Duodenal mucosa (tissue), 2 donors: ENCODE data around the gene PDC.

Experiments used
- H3K27ac ChIP-seq: one replicate; pipeline ENCODE4 v1.7.0; 2013; ENCODE audit warnings: low read depth, low read length
- H3K27me3 ChIP-seq, 2 donors: one replicate each; pipeline ENCODE4 v1.7.0; 2013; ENCODE audit warnings: low read length in 2 of 2, control low read depth in 1 of 2; ENCODE audit not compliant: insufficient read depth in 2 of 2, control insufficient read depth in 1 of 2
- H3K36me3 ChIP-seq, 2 donors: one replicate each; pipeline ENCODE4 v1.7.0; 2013; ENCODE audit warnings: low read length in 2 of 2, control low read depth in 1 of 2; ENCODE audit not compliant: insufficient read depth in 2 of 2, control insufficient read depth in 1 of 2
- H3K4me1 ChIP-seq, 2 donors: one replicate each; pipeline ENCODE4 v1.7.0; 2013; ENCODE audit warnings: low read length in 2 of 2, control low read depth in 1 of 2; ENCODE audit not compliant: insufficient read depth in 2 of 2, control insufficient read depth in 1 of 2
- H3K4me3 ChIP-seq, 2 donors: one replicate each; pipeline ENCODE4 v1.7.0; 2013; ENCODE audit warnings: low read length in 2 of 2, low read depth in 1 of 2
- H3K9ac ChIP-seq, 2 donors: one replicate each; pipeline ENCODE4 v1.7.0; 2013; ENCODE audit warnings: low read length in 2 of 2, low read depth in 1 of 2
- H3K9me3 ChIP-seq, 2 donors: one replicate each; pipeline ENCODE4 v1.7.0; 2013; ENCODE audit warnings: low read length in 2 of 2, control low read depth in 1 of 2; ENCODE audit not compliant: control insufficient read depth in 1 of 2

PDC gene

GRCh38 chr1:186461014-186461413 is at the start of gene PDC:
PDC (minus strand) TSS chr1:186461114; CDS start chr1:186449459, 11,655 bp downstream.
- H3K4me1 ChIP-seq = no peaks in the 10 kb centered on the region
- no peak within 1 kb of the TSS for H3K27ac ChIP-seq
- H3K27me3 ChIP-seq = no peaks in the 10 kb centered on the region
- H3K9me3 ChIP-seq = no peaks in the 10 kb centered on the region
- H3K36me3 ChIP-seq = no peaks in the 10 kb centered on the region
- H3K9ac ChIP-seq = no peak within 1 kb of the TSS
- H3K4me3 ChIP-seq = no peak within 1 kb of the TSS

DNA sequence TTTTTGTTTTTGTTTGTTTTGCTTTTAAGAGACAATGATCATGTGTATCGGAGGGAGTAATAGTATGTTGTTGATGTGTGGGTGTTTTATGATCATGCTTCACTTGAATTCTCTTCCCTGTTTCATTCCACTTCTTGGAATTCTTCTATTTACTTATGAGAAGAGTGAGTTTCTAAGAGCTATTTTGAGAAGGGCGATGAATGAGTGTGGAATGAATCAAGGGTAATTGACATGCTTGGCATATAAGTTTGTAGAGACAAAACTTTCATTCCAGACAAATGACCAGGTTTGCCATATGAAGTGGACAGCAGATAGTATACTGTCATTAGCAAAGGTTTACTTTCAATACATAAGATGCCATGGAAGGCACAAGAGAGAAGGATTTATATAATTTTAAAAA is 42.3 kb upstream of the PDC start:
- Histone ChIP-seq H3K4me3 (no peak overlapping the region), H3K36me3 (no peaks in the 10 kb centered on the region), H3K4me1 (peaks cover 0 to 17% of the 10 kb centered on the region in 2 donors), H3K27ac (no peak overlapping the region), H3K27me3 (no peaks in the 10 kb centered on the region), H3K9ac (no peak overlapping the region), H3K9me3 (peaks cover 6 to 9% of the 10 kb centered on the region in 2 donors)

- Histone ChIP-seq H3K4me3 (no peak overlapping the region), H3K36me3 (no peaks in the 10 kb centered on the region), H3K27me3 (no peaks in the 10 kb centered on the region), H3K9me3 (peaks cover 6 to 9% of the 10 kb centered on the region in 2 donors), H3K27ac (no peak overlapping the region), H3K9ac (no peak overlapping the region), H3K4me1 (peaks cover 0 to 19% of the 10 kb centered on the region in 2 donors)
Observed at GRCh38 chr1:186502087-186502486, 41.2 kb upstream of the PDC start.

- H3K4me3 ChIP-seq = no peak overlapping the region
- no peak overlapping the region for H3K27ac ChIP-seq
- peaks cover 3 to 9% of the 10 kb centered on the region in 2 donors for H3K9me3 ChIP-seq
- H3K36me3 ChIP-seq = no peaks in the 10 kb centered on the region
- H3K9ac ChIP-seq = no peak overlapping the region
- peaks cover 0 to 19% of the 10 kb centered on the region in 2 donors for H3K4me1 ChIP-seq
- no peaks in the 10 kb centered on the region for H3K27me3 ChIP-seq
Observed at GRCh38 chr1:186500804-186501203, 39.9 kb upstream of the PDC start.

GRCh38 chr1:186499571-186499970 is 38.7 kb upstream of the PDC start:
- Histone ChIP-seq H3K9me3 (no peaks in the 10 kb centered on the region), H3K27ac (no peak overlapping the region), H3K4me3 (no peak overlapping the region), H3K36me3 (no peaks in the 10 kb centered on the region), H3K4me1 (peaks cover 0 to 19% of the 10 kb centered on the region in 2 donors), H3K27me3 (no peaks in the 10 kb centered on the region), H3K9ac (no peak overlapping the region)

GRCh38 chr1:186498695-186499389 is 37.9 kb upstream of the PDC start:
- Histone ChIP-seq H3K4me1 (peaks cover 0 to 19% of the 10 kb centered on the region in 2 donors), H3K27ac (no peak overlapping the region), H3K9ac (no peak overlapping the region), H3K27me3 (no peaks in the 10 kb centered on the region), H3K9me3 (no peaks in the 10 kb centered on the region), H3K36me3 (no peaks in the 10 kb centered on the region), H3K4me3 (no peak overlapping the region)

DNA sequence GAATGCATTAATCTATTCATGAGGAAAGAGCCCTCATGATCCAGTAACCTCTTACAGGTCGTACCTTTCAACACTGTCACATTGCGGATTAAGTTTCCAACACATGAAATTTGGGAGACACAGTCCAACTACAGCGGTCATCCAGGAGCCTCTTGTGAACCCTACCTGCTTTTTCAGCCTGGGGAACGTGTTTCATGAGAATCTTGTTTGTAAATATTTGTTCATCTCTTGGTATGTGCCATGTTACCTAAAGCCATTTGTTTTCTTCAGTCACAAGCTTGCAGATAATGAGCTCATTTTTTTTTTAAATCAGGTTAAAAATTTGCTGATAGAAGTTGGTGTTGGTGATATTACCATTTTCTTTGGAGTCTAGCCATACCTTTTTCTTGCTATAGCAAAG is 37.2 kb upstream of the PDC start:
- Histone ChIP-seq H3K27me3 (no peaks in the 10 kb centered on the region), H3K36me3 (no peaks in the 10 kb centered on the region), H3K9ac (no peak overlapping the region), H3K4me3 (no peak overlapping the region), H3K27ac (no peak overlapping the region), H3K4me1 (peaks cover 0 to 19% of the 10 kb centered on the region in 2 donors), H3K9me3 (no peaks in the 10 kb centered on the region)

- H3K27ac ChIP-seq = no peak overlapping the region
- H3K36me3 ChIP-seq = no peaks in the 10 kb centered on the region
- H3K27me3 ChIP-seq = no peaks in the 10 kb centered on the region
- no peak overlapping the region for H3K9ac ChIP-seq
- no peak overlapping the region for H3K4me3 ChIP-seq
- H3K9me3 ChIP-seq = no peaks in the 10 kb centered on the region
- peaks cover 0 to 19% of the 10 kb centered on the region in 2 donors for H3K4me1 ChIP-seq
Observed at GRCh38 chr1:186497651-186498050, 36.7 kb upstream of the PDC start.

DNA sequence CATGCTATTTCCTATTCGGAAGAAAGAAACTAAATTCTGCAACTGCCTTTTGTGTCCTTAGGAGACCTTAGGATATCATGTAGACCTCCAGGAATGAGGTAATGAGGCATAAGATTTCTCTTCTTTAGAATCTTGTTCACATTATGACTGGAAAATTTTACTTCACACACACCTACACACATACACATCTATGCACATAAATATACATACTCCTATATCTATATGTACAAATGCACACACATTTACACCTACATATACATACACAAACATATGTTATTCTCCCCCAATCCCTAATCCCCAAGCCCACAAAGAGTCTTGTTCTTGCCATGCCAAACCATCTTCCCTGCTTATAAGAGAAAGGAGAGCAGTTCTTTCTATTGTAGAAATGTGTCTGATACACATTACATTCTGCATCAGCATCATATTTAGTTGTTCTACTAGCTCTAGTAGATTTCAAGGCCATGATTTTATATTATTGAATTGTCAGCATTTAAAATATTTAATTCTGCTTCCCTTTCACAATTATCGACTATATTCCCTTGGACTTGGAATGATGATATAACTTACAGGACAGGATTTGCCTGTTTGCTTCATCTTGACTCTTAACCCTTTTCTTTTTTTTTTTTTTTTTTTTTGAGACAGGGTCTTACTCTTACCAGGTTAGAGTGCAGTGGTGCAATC is 35.4 kb upstream of the PDC start:
- Histone ChIP-seq H3K9ac (no peak overlapping the region), H3K36me3 (no peaks in the 10 kb centered on the region), H3K27me3 (no peaks in the 10 kb centered on the region), H3K4me1 (peaks cover 0 to 19% of the 10 kb centered on the region in 2 donors), H3K4me3 (no peak overlapping the region), H3K27ac (no peak overlapping the region), H3K9me3 (no peaks in the 10 kb centered on the region)

- H3K27me3 ChIP-seq = no peaks in the 10 kb centered on the region
- H3K4me3 ChIP-seq = no peak overlapping the region
- H3K36me3 ChIP-seq = no peaks in the 10 kb centered on the region
- no peaks in the 10 kb centered on the region for H3K9me3 ChIP-seq
- H3K9ac ChIP-seq = no peak overlapping the region
- H3K27ac ChIP-seq = no peak overlapping the region
- H3K4me1 ChIP-seq = peaks cover 0 to 17% of the 10 kb centered on the region in 2 donors
Observed at GRCh38 chr1:186494832-186495271, 33.9 kb upstream of the PDC start.
